ENCODE results near the gene PHF2.

DNA sequence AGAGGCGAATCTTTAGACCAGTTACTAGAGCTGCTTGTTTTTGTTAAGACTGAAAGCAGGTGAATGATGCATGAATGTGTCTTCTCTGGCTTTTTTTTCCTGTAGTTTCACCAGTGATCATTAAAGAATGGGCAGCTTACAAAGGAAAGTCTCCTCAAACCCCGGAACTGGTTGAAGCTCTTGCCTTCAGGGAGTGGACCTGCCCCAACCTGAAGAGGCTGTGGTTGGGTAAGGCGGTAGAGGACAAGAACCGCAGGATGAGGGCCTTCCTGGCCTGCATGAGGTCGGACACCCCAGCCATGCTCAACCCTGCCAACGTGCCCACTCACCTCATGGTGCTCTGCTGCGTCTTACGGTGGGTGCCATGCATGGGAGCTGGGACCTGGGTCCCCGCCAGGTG is 33.3 kb upstream of the PHF2 start:
- TF ChIP-seq POLR2A (IDR thresholded peaks at IDR 0.05) (no peak), POLR2AphosphoS5 (IDR thresholded peaks at IDR 0.05) (no peak), EP300 (IDR thresholded peaks at IDR 0.05) (no peak)
- TF ChIP-seq, protein P1, sequence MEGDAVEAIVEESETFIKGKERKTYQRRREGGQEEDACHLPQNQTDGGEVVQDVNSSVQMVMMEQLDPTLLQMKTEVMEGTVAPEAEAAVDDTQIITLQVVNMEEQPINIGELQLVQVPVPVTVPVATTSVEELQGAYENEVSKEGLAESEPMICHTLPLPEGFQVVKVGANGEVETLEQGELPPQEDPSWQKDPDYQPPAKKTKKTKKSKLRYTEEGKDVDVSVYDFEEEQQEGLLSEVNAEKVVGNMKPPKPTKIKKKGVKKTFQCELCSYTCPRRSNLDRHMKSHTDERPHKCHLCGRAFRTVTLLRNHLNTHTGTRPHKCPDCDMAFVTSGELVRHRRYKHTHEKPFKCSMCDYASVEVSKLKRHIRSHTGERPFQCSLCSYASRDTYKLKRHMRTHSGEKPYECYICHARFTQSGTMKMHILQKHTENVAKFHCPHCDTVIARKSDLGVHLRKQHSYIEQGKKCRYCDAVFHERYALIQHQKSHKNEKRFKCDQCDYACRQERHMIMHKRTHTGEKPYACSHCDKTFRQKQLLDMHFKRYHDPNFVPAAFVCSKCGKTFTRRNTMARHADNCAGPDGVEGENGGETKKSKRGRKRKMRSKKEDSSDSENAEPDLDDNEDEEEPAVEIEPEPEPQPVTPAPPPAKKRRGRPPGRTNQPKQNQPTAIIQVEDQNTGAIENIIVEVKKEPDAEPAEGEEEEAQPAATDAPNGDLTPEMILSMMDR (IDR thresholded peaks at IDR 0.05): no peak

Measured in sigmoid colon (tissue), 4 donors.